GM19240 (cell line): ENCODE data around the gene AGGF1.
"Not testable (repeated sequence)": the region's sequence is repeated elsewhere in the genome, so short reads cannot be mapped to it uniquely, and the experiment has no call there.

Experiments
- DNase-seq: peaks from one replicate; pipeline ENCODE4 v3.0.0; 2011; ENCODE audit warnings: low spot score; ENCODE audit not compliant: insufficient read length

The AGGF1 gene

GRCh38 chr5:77022511-77023417, 7.4 kb upstream of the AGGF1 start:
- DNase-seq: no peak

GRCh38 chr5:77024490-77024889, 5.7 kb upstream of the AGGF1 start:
- DNase-seq: no peak

- no peak for DNase-seq
Observed at GRCh38 chr5:77028631-77029375, 1.4 kb upstream of the AGGF1 start.

- no peak for DNase-seq
Observed at GRCh38 chr5:77029376-77029885, 773 bp upstream of the AGGF1 start.

GRCh38 chr5:77031891-77032290, 1.7 kb downstream of the AGGF1 start:
- no peak for DNase-seq

- DNase-seq: no peak
Observed at GRCh38 chr5:77032635-77033034, 2.4 kb downstream of the AGGF1 start.

- DNase-seq: no peak
Observed at GRCh38 chr5:77033338-77033737, 3.1 kb downstream of the AGGF1 start.

- DNase-seq: no peak
Observed at GRCh38 chr5:77035950-77036349, 5.7 kb downstream of the AGGF1 start.

- no peak for DNase-seq
Observed at GRCh38 chr5:77046416-77047073, 16.3 kb downstream of the AGGF1 start.

GRCh38 chr5:77064040-77064439, 33.8 kb downstream of the AGGF1 start:
- no peak for DNase-seq

GRCh38 chr5:77065256-77065655, 35.1 kb downstream of the AGGF1 start:
- DNase-seq: no peak

GRCh38 chr5:77066184-77066583, 36.0 kb downstream of the AGGF1 start:
- DNase-seq: no peak

GRCh38 chr5:77066823-77067442, 36.7 kb downstream of the AGGF1 start:
- no peak for DNase-seq

- DNase-seq: no peak
Observed at GRCh38 chr5:77073667-77074066, 43.5 kb downstream of the AGGF1 start.

GRCh38 chr5:77074745-77075144, 44.5 kb downstream of the AGGF1 start:
- DNase-seq: no peak

- DNase-seq: peak; percentile 48
Observed at GRCh38 chr5:77076961-77077828, 47.0 kb downstream of the AGGF1 start.

GRCh38 chr5:77077829-77078176, 47.6 kb downstream of the AGGF1 start:
- DNase-seq: no peak

- DNase-seq: not testable (repeated sequence)
Observed at GRCh38 chr5:77080479-77080878, 50.3 kb downstream of the AGGF1 start.

- no peak for DNase-seq
Observed at GRCh38 chr5:77080905-77081304, 50.7 kb downstream of the AGGF1 start.

GRCh38 chr5:77082280-77082679, 52.1 kb downstream of the AGGF1 start:
- DNase-seq: no peak
